Stimulated activated CD4-positive, alpha-beta T cell treated with anti-CD3 and anti-CD28 coated beads, Interleukin-4, amount 100 ng/mL, for 24 hours (primary cell): ENCODE measurements around the gene POMT1.
A peak's percentile ranks its signal among the peaks of the same experiment; 100 is the strongest.
"Not testable (repeated sequence)": the region's sequence is repeated elsewhere in the genome, so short reads cannot be mapped to it uniquely, and the experiment has no call there.

Experiments
- DNase-seq: peaks from one replicate; pipeline ENCODE4 v3.0.0-alpha.2; 2020

POMT1 gene

GRCh38 chr9:131528886-131529505 is 26.3 kb downstream of the POMT1 start:
- no peak for DNase-seq

- no peak for DNase-seq
Observed at GRCh38 chr9:131529597-131530545, 27.2 kb downstream of the POMT1 start.

- no peak for DNase-seq
Observed at GRCh38 chr9:131530546-131530919, 27.8 kb downstream of the POMT1 start.

DNA sequence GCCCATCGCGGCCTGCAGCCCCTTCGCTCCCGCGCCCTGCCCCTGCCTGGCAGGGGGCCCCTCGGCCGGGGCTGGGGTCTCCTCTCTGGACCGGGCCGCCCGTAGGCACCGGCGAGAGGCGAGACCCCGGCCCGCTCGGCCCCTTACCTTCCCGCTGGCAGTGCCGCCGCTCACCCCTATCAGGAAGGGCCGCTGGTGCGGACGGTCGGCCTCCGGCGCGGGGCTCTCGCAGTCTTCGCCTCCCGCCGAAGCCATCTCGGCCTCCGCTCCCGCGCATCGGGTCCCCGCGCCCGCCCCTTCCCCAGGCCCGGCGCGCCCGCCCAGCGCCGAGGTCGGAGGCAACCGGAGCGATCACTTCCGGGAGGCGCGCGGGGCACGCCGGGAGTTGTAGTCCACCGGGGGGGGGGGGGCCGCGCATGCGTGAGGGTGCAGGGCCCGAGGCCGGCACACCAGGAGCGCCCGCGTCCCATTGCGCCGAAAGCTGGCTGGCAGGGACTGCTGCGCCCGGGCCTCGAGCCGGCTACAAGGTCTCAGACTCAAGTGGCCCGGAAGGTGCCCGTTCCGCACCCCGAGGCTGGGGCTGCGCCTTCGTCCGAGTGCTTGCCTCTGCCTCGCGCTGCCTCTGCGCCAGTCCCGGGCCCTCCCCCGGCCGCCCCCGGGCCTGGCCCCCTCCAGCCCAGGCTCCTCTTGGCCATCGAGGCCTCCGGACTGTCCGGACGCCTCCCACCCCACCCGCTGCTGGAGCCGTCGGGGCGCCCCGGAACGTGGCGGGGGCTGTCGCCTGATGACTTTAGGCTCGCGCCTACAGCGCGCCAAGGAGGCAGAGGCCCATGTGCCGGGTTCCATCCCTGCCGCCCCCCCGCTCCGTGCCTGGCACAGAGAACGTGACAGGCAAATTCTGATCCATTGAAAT is 28.5 kb downstream of the POMT1 start, which contains the start of gene UCK1:
TSS of gene UCK1 (minus strand) at position 344 of the 913 bp plus-strand sequence. CDS start at position 255, 89 bp downstream.
- DNase-seq = peak; percentile 76

DNA sequence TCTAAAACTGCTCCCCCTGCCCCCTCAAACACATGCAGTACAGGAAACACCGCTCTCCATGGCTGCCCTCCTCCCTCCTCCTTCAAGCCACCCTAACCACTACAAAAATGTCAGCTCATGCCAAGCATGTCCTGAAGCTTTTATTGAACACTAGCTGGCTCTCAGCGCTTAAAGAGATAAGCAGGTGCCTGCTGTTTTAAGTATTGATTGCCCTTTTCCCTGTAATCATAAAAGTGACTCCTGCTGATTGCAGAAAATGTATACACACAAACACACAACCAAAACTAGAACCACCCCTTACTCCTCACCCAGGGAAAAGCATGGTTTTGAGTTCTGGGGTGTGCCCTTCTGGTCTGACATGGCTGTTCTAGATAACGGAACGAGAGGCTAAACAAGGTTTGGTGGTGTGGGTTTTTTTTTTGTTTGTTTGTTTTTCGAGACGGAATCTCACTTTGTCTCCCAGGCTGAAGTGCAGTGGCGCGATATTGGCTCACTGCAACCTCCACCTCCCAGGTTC is 32.1 kb downstream of the POMT1 start:
- DNase-seq = no peak

GRCh38 chr9:131537946-131538345 is 35.2 kb downstream of the POMT1 start:
- DNase-seq = no peak

DNA sequence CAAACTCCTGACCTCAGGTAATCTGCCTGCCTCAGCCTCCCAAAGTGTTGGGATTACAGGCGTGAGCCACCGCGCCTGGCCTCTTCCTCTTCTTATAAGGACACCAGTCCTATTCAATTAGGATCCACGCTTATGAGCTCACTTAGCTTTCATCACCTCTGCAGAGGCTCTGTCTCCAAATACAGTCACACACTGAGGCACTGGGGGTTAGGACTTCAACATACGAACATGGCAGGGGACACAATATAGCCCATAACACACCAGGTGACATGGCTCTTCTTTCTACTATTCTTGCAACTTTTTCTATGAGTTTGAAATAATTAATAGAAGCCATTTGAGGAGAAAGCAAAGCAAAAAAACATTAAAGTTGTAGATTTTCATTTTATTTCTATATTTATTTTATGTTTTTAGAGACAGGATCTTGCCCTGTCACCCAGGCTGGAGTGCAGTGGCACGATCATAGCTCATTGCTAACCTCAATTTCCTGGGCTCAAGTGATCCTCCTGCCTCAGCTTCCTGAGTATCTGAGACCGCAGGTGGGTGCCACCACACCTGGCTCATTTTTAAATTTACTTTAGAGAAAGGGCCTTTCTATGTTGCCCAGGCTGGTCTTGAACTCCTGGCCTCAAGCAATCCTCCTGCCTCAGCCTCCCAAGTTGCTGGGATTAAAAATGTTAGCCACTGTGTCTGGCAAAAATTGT is 36.7 kb downstream of the POMT1 start:
- no peak for DNase-seq

DNA sequence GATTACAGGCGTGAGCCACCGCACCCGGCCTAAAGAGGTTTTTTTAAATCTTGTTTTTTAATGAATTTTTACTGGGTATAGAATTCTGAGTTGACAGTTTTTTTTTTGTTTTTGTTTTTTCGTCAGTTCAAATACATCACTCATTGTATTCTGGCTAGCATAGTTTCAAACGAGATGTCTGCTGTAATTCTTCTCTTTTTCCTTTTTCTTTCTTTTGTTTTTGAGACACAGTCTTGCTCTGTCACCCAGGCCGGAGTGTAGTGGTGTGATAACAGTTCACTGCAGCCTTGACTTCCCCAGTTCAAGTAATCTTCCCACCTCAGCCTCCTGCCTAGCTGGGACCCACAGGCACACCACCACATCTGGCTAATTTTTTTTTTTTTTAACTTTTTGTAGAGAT is 40.4 kb downstream of the POMT1 start:
- no peak for DNase-seq

- no peak for DNase-seq
Observed at GRCh38 chr9:131545003-131545785, 42.5 kb downstream of the POMT1 start, which contains the start of gene PRRT1B. PRRT1B (plus strand) TSS chr9:131545523; CDS start chr9:131545616, 93 bp downstream.

GRCh38 chr9:131545786-131546335 is 43.1 kb downstream of the POMT1 start:
- DNase-seq = no peak

DNA sequence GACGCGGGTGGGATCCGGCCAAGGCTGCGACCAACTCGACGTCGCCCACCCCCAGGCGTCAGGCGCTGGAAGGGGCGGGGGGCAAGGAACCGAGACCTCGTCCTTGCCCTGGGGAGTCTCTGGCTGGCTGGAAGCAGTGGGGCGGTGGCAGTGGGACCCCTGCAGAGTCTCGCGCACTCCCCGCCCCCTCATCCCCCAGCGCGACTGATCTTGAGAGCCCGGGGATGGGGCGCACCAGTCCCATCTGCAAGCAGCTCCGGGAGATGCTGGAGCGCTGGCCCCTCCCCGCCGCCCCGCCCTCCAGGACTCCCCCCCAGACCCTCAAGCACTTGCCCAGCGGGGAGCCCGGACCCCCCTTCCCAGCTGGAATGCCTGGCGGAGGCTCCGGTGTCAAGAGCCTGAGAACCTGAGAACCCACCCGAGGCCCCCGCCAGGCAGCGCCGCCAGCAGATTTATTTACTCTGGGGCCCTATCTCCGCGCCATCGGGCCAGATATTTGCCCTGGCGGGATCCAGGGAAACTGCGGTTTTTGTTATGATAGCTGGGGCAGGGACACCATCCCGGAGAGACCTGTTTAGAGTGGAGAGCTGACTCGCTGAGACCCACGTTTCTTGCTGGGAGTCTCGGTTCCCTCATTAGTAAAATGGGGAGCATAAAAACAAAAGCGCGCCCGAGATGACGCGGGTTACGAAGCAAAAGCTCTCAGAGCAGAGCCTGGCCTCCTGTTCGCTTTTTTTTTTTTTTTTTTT is 43.8 kb downstream of the POMT1 start:
- DNase-seq = peak; percentile 17

DNA sequence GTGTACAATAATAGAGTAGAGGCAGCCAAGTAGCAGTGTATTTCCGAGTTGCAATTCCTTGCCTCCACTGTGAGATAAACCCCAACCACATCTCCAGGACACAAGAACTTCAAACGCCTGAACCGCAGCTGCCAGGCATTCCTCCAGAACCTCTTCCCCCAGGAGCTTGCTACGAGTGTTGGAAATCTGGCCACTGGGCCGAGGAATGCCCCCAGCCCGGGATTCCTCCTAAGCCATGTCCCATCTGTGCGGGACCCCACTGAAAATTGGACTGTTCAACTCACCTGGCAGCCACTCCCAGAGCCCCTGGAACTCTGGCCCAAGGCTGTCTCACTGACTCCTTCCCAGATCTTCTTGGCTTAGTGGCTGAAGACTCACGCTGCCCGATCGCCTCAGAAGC is 46.5 kb downstream of the POMT1 start:
- DNase-seq = not testable (repeated sequence)

DNA sequence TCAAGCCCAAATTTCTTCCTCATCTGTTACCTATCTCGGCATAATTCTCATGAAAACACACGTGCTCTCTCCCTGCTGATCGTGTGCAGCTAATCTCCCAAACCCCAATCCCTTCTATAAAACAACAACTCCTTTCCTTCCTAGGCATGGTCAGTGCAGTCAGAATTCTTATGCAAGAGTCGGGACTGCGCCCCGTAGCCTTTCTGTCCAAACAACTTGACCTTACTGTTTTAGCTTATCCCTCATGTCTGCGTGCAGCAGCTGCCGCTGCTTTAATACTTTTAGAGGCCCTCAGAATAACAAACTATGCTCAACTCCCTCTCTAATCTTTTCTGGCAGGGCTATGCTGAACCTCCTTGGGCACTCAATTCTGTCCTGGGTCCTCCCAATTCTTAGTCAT is 47.7 kb downstream of the POMT1 start:
- DNase-seq = not testable (repeated sequence)

DNA sequence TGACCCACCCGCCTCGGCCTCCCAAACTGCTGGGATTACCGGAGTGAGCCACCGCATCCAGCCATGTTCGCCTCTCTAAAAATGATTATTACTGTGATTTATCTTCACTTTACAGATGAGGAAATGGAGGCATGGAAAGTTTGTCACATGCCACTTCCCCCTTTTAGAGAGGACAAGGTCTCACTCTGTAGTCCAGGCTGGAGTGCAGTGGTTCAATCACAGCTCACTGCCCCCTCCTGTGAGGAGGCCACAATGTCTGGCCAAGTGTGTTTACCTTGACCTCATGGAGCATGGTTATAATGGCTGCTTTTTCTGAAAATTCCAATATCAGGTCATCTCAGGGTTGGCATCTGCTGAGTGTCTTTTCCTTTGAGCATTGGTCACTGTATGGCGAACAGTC is 49.3 kb downstream of the POMT1 start:
- DNase-seq = no peak

DNA sequence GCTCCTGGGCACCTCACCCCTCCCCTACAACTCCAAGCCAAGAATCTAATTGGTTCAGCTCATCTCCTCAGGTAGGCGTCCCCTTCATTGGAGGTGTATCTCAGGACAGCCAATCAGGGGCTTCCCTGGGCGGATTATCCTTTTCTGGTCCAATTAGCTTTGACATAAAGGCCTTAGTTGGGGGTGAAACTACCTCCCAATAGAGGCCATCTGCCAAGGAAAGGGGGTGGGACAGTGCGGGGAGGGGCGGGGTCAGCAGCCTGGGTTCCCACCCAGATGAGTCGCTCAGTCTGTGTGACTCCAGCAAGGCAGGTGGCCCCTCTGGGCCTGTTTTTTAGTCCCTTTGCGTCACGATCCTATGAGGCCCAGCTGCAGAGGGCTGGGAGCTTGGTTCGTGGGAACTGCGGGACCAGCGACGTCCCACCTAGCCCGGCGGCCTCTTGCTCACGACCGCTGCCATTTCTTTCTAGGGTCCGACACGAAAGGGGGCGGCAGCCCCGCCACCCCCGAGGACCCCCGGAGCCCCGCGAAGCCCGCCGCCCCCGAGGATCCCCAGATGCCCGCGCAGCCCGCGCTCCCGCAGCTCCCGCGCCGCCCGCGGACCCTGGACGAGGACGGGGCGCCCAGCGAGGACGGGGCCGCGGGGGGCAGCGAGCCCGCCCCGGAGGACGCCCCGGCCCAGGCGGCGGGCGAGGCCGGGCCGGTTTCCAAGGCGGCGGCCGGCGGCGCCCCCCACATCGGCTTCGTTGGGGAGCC is 51.5 kb downstream of the POMT1 start:
- no peak for DNase-seq

DNA sequence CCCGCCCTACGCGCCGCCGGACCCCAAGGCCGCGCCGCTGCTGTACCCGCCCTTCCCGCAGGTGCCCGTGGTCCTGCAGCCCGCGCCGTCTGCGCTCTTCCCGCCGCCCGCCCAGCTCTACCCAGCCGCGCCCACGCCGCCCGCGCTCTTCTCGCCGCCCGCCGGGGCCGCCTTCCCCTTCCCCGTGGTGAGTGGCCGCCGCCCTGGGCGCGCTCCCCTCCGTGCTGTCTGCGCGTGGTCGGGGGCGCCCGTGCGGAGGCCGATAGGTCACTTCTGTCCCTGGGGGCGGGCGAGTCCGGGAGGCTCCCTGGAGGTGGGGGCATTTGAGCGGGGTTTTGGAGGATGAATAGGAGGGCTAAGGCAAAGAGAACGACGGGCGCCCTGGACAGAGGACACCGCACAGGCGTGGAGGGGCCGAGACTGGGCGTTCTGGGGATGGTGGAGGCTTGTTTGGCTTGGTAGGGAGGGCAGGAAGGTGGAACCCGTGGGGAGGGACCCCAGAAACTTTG is 52.2 kb downstream of the POMT1 start:
- DNase-seq = no peak

- no peak for DNase-seq
Observed at GRCh38 chr9:131555841-131556673, 53.3 kb downstream of the POMT1 start.
